Measurements from ENCODE around the gene GAST.

- TF ChIP-seq CTCF (IDR thresholded peaks at IDR 0.05 in 4 of 5, conservative IDR thresholded peaks at IDR 0.05 in 1 of 5): no peak
- no peak for TF ChIP-seq POLR2A (IDR thresholded peaks at IDR 0.05)
These were observed 6.7 kb upstream of the GAST start for GRCh38 chr17:41705271-41705991.

All from gastrocnemius medialis (tissue), 4 donors.